K562 (cell line): ENCODE measurements around the gene LTBP1. TPM values are rescaled to one million over a fixed set of nuclear protein-coding genes. Genes with fewer than 3 reads are reported as not detected.

ENCODE experiments used
- EGR1 ChIP-seq: fragments of 450-650 bp; conservative IDR thresholded peaks from 2 replicates; pipeline ENCODE4 v1.6.1; 2017; ENCODE audit warnings: mild to moderate bottlenecking
- EHMT2 ChIP-seq: fragments of 450-650 bp; IDR thresholded peaks from 2 replicates; pipeline ENCODE4 v1.6.1; 2018; ENCODE audit warnings: antibody characterized with exemption
- JUND ChIP-seq, 2 experiments: IDR thresholded peaks; 2 replicates in 1 of 2; 3 replicates in 1 of 2; pipeline ENCODE4 v1.6.1; 2011; ENCODE audit warnings: borderline replicate concordance in 2 of 2, low read depth in 2 of 2, low read length in 2 of 2, improper control_type of control experiment in 1 of 2, missing biosample characterization in 1 of 2, missing genetic modification characterization in 1 of 2, missing genetic modification reagents in 1 of 2
- LARP7 ChIP-seq: fragments of 450-650 bp; IDR thresholded peaks from 2 replicates; pipeline ENCODE4 v1.6.1; 2016
- RBM15 ChIP-seq: fragments of 200-400 bp; formaldehyde crosslinking; IDR thresholded peaks from 2 replicates; pipeline ENCODE4 v1.6.1; 2018; ENCODE audit warnings: mild to moderate bottlenecking, low read length, moderate library complexity; ENCODE audit not compliant: insufficient read depth
- ZZZ3 ChIP-seq: fragments of 450-650 bp; IDR thresholded peaks from 2 replicates; pipeline ENCODE4 v1.6.1; 2016; ENCODE audit warnings: antibody characterized with exemption, mild to moderate bottlenecking, moderate library complexity
- polyA plus RNA-seq, 8 experiments: library from polyadenylated mRNA; depleted of rRNA in 4 of 8; stranded (reverse) in 5 of 8; unstranded in 3 of 8; fragments of >200 nt; fragmentation: Nextera tagmentation in 2 of 8; fragmentation: Illumina TruSeq in 1 of 8; extraction: Ambion mirVana in 2 of 8; extraction: Trizol in 1 of 8; gene quantifications; 2 replicates each; pipeline versions ENCODE4 v1.2.1 to v1.2.3, GENCODE V29; 2011 to 2014; ENCODE audit warnings: inconsistent platforms in 1 of 8, missing spikeins in 1 of 8
- total RNA-seq, 7 experiments: library from RNA; depleted of rRNA in 6 of 7; stranded (reverse); fragments of >200 nt in 6 of 7; fragmentation: Illumina TruSeq in 2 of 7; extraction: Trizol in 2 of 7; gene quantifications; 2 replicates each; pipeline versions ENCODE4 v1.2.1 to v1.2.3, GENCODE V29; 2011 to 2021; ENCODE audit warnings: low replicate concordance in 1 of 7
- TF ChIP-seq, protein P1 (sequence below): sonication (generic); formaldehyde crosslinking; IDR thresholded peaks from 2 replicates; pipeline ENCODE4 v1.8.0; 2022; ENCODE audit warnings: mild to moderate bottlenecking, low read depth, missing genetic modification reagents
- TF ChIP-seq, protein P2 (sequence below): fragments of 250-450 bp; sonication (Bioruptor Pico); IDR thresholded peaks from 2 replicates; pipeline ENCODE4 v1.5.0; 2020; ENCODE audit warnings: mild to moderate bottlenecking
- TF ChIP-seq, protein P3 (sequence below): fragments of 450-650 bp; IDR thresholded peaks from 2 replicates; pipeline ENCODE4 v1.6.1; 2018; ENCODE audit not compliant: partially characterized antibody

The LTBP1 gene
- total and polyA plus RNA-seq, 9 of the 15 experiments (the other 6 are each of a cell fraction or from before 2014, with no cell fraction given): 3.6 to 16.4 (median 8.5) TPM

DNA sequence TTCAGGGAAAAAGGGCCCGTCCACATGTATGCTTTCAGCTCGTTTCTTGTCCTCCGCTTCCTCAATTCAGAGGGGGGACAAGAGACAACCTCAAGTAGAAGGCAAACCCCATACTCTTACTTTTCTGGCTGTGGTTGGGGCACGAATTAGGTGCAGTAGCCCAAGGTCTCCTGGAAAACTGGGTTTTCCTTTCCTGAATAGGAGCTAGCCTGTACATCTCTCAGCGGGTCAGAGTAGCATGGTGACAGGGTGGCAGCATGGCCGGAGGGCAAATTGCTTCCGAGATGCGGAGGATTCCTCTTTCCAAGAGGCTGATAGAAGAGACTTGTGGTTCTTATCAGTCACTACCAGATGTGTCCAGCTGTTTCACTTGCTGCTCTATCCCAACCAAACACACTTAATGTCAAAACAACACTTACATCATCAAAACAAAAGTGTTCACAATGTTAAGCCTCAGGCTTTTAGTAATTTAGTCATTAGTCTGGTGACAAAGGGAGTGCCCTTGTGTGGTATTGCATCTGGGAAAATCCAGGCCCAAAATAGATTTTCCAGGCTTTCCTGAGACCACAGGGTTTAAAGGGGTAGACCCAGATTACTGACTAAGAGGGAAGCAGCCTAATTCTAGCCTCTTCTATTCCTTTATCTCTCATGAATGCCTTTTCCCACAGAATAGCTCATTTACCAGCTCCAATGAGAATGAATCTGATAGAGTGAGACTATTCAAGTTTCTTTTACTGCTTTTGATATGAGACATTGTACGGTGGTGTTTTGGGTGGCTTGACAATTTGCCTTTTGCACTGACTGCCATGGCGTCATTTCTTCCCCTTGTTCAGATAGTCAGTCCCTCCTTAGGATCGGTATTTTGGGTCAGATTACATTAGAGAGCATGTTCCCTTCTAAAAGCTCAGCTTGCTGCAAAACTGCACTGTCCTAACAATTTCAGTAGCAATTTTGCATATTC lies 162.0 kb downstream of the LTBP1 start (continued):
- TF ChIP-seq EHMT2 (0 out of 2 replicates have a peak, but pooled peaks have one; percentile 9), EGR1 (no peak), ZZZ3 (no peak), LARP7 (no peak), JUND (IDR thresholded peaks at IDR 0.05; ENCODE audit: borderline replicate concordance, low read depth, low read length) (peak; percentile 89), JUND (tag; IDR thresholded peaks at IDR 0.05; ENCODE audit: borderline replicate concordance, low read depth, low read length) (peak; percentile 90; the same call in 2 of the 3 replicates), RBM15 (no peak)
- TF ChIP-seq, protein P1, sequence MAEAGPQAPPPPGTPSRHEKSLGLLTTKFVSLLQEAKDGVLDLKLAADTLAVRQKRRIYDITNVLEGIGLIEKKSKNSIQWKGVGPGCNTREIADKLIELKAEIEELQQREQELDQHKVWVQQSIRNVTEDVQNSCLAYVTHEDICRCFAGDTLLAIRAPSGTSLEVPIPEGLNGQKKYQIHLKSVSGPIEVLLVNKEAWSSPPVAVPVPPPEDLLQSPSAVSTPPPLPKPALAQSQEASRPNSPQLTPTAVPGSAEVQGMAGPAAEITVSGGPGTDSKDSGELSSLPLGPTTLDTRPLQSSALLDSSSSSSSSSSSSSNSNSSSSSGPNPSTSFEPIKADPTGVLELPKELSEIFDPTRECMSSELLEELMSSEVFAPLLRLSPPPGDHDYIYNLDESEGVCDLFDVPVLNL (CRISPR knock-in tag): no peak
- TF ChIP-seq, protein P2, sequence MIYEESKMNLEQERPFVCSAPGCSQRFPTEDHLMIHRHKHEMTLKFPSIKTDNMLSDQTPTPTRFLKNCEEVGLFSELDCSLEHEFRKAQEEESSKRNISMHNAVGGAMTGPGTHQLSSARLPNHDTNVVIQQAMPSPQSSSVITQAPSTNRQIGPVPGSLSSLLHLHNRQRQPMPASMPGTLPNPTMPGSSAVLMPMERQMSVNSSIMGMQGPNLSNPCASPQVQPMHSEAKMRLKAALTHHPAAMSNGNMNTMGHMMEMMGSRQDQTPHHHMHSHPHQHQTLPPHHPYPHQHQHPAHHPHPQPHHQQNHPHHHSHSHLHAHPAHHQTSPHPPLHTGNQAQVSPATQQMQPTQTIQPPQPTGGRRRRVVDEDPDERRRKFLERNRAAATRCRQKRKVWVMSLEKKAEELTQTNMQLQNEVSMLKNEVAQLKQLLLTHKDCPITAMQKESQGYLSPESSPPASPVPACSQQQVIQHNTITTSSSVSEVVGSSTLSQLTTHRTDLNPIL: no peak
- TF ChIP-seq, protein P3, sequence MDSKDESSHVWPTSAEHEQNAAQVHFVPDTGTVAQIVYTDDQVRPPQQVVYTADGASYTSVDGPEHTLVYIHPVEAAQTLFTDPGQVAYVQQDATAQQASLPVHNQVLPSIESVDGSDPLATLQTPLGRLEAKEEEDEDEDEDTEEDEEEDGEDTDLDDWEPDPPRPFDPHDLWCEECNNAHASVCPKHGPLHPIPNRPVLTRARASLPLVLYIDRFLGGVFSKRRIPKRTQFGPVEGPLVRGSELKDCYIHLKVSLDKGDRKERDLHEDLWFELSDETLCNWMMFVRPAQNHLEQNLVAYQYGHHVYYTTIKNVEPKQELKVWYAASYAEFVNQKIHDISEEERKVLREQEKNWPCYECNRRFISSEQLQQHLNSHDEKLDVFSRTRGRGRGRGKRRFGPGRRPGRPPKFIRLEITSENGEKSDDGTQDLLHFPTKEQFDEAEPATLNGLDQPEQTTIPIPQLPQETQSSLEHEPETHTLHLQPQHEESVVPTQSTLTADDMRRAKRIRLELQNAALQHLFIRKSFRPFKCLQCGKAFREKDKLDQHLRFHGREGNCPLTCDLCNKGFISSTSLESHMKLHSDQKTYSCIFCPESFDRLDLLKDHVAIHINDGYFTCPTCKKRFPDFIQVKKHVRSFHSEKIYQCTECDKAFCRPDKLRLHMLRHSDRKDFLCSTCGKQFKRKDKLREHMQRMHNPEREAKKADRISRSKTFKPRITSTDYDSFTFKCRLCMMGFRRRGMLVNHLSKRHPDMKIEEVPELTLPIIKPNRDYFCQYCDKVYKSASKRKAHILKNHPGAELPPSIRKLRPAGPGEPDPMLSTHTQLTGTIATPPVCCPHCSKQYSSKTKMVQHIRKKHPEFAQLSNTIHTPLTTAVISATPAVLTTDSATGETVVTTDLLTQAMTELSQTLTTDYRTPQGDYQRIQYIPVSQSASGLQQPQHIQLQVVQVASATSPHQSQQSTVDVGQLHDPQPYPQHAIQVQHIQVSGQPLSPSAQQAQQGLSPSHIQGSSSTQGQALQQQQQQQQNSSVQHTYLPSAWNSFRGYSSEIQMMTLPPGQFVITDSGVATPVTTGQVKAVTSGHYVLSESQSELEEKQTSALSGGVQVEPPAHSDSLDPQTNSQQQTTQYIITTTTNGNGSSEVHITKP: peak; percentile 8
